Measurements from ENCODE around the gene NCBP1. TPM values are rescaled to one million over a fixed set of nuclear protein-coding genes. Genes with fewer than 3 reads are reported as not detected.

NCBP1 gene
- total and polyA plus RNA-seq, 2 donors = 10.3 to 47.2 TPM

- peak; percentile 4 for DNase-seq (ENCODE audit: extremely low spot score)
- WGBS = under 1% methylated on average over 43 of the region's 43 CpGs
- H3K4me1 ChIP-seq (ENCODE audit: insufficient read depth) = peaks cover 3% of the 10 kb centered on the region
These were observed 354 bp downstream of the NCBP1 start for GRCh38 chr9:97633859-97634490.

GRCh38 chr9:97635026-97635425, 1.4 kb downstream of the NCBP1 start:
- 77% methylated on average over 7 of the region's 7 CpGs for WGBS
- H3K4me1 ChIP-seq (ENCODE audit: insufficient read depth) = peaks cover 3% of the 10 kb centered on the region
- no peak overlapping the region for H3K4me3 ChIP-seq (ENCODE audit: low read depth, low read length)
- peaks cover 2% of the 10 kb centered on the region for H3K36me3 ChIP-seq (ENCODE audit: insufficient read depth)
- no peak for DNase-seq (ENCODE audit: extremely low spot score)
- H3K27ac ChIP-seq (ENCODE audit: low read depth) = no peak overlapping the region

More at GRCh38 chr9:97633859-97634490, 354 bp downstream of the NCBP1 start:
- Histone ChIP-seq H3K27ac (ENCODE audit: low read depth) (peak overlapping the region; percentile 91), H3K36me3 (ENCODE audit: insufficient read depth) (peaks cover 2% of the 10 kb centered on the region), H3K4me3 (ENCODE audit: low read depth, low read length) (peak overlapping the region; percentile 90)

- no peak overlapping the region for H3K27ac ChIP-seq (ENCODE audit: low read depth)
- DNase-seq (ENCODE audit: extremely low spot score) = no peak
- peaks cover 3% of the 10 kb centered on the region for H3K4me1 ChIP-seq (ENCODE audit: insufficient read depth)
- H3K36me3 ChIP-seq (ENCODE audit: insufficient read depth) = peaks cover 2% of the 10 kb centered on the region
- H3K4me3 ChIP-seq (ENCODE audit: low read depth, low read length) = no peak overlapping the region
- whole genome bisulfite sequencing = 68% methylated on average over 3 of the region's 3 CpGs
These were observed 3.3 kb downstream of the NCBP1 start for GRCh38 chr9:97636903-97637302.

- 75% methylated on average over 3 of the region's 3 CpGs for WGBS
- H3K4me1 ChIP-seq (ENCODE audit: insufficient read depth) = peaks cover 3% of the 10 kb centered on the region
- DNase-seq (ENCODE audit: extremely low spot score) = no peak
- no peak overlapping the region for H3K4me3 ChIP-seq (ENCODE audit: low read depth, low read length)
- no peak overlapping the region for H3K27ac ChIP-seq (ENCODE audit: low read depth)
- peaks cover 2% of the 10 kb centered on the region for H3K36me3 ChIP-seq (ENCODE audit: insufficient read depth)
These were observed 5.0 kb downstream of the NCBP1 start for GRCh38 chr9:97638666-97639065.

- no peak for DNase-seq (ENCODE audit: extremely low spot score)
- WGBS = 86% methylated on average over 2 of the region's 2 CpGs
These were observed 6.7 kb downstream of the NCBP1 start for GRCh38 chr9:97640325-97640724.

GRCh38 chr9:97645720-97646119, 12.1 kb downstream of the NCBP1 start:
- Histone ChIP-seq H3K4me3 (ENCODE audit: low read depth, low read length) (no peak overlapping the region), H3K36me3 (ENCODE audit: insufficient read depth) (peaks cover 3% of the 10 kb centered on the region), H3K4me1 (ENCODE audit: insufficient read depth) (no peaks in the 10 kb centered on the region), H3K27ac (ENCODE audit: low read depth) (no peak overlapping the region)
- DNase-seq (ENCODE audit: extremely low spot score) = no peak

More at GRCh38 chr9:97640325-97640724, 6.7 kb downstream of the NCBP1 start:
- Histone ChIP-seq H3K4me3 (ENCODE audit: low read depth, low read length) (no peak overlapping the region), H3K27ac (ENCODE audit: low read depth) (no peak overlapping the region), H3K36me3 (ENCODE audit: insufficient read depth) (peaks cover 2% of the 10 kb centered on the region), H3K4me1 (ENCODE audit: insufficient read depth) (peaks cover 3% of the 10 kb centered on the region)

- 95% methylated on average over 5 of the region's 5 CpGs for WGBS
- no peaks in the 10 kb centered on the region for H3K4me1 ChIP-seq (ENCODE audit: insufficient read depth)
- H3K36me3 ChIP-seq (ENCODE audit: insufficient read depth) = peaks cover 6% of the 10 kb centered on the region
- H3K27ac ChIP-seq (ENCODE audit: low read depth) = no peak overlapping the region
- DNase-seq (ENCODE audit: extremely low spot score) = no peak
- H3K4me3 ChIP-seq (ENCODE audit: low read depth, low read length) = no peak overlapping the region
These were observed 14.4 kb downstream of the NCBP1 start for GRCh38 chr9:97647996-97648395.

- DNase-seq (ENCODE audit: extremely low spot score) = no peak
- WGBS = 82% methylated on average over 3 of the region's 3 CpGs
- no peak overlapping the region for H3K27ac ChIP-seq (ENCODE audit: low read depth)
- H3K4me1 ChIP-seq (ENCODE audit: insufficient read depth) = no peaks in the 10 kb centered on the region
- H3K4me3 ChIP-seq (ENCODE audit: low read depth, low read length) = no peak overlapping the region
- peaks cover 9% of the 10 kb centered on the region for H3K36me3 ChIP-seq (ENCODE audit: insufficient read depth)
These were observed 18.0 kb downstream of the NCBP1 start for GRCh38 chr9:97651646-97652045.

GRCh38 chr9:97658707-97659106, 25.1 kb downstream of the NCBP1 start:
- 79% methylated on average over 1 of the region's 1 CpG for WGBS
- Histone ChIP-seq H3K4me3 (ENCODE audit: low read depth, low read length) (no peak overlapping the region), H3K4me1 (ENCODE audit: insufficient read depth) (no peaks in the 10 kb centered on the region), H3K27ac (ENCODE audit: low read depth) (no peak overlapping the region), H3K36me3 (ENCODE audit: insufficient read depth) (peaks cover 13% of the 10 kb centered on the region)
- DNase-seq (ENCODE audit: extremely low spot score) = no peak

- WGBS = 94% methylated on average over 3 of the region's 3 CpGs
- Histone ChIP-seq H3K27ac (ENCODE audit: low read depth) (no peak overlapping the region), H3K36me3 (ENCODE audit: insufficient read depth) (peaks cover 13% of the 10 kb centered on the region), H3K4me1 (ENCODE audit: insufficient read depth) (no peaks in the 10 kb centered on the region), H3K4me3 (ENCODE audit: low read depth, low read length) (no peak overlapping the region)
- DNase-seq (ENCODE audit: extremely low spot score) = no peak
These were observed 26.1 kb downstream of the NCBP1 start for GRCh38 chr9:97659771-97660170.

GRCh38 chr9:97660340-97660739, 26.7 kb downstream of the NCBP1 start:
- Histone ChIP-seq H3K36me3 (ENCODE audit: insufficient read depth) (peaks cover 13% of the 10 kb centered on the region), H3K27ac (ENCODE audit: low read depth) (no peak overlapping the region), H3K4me1 (ENCODE audit: insufficient read depth) (no peaks in the 10 kb centered on the region), H3K4me3 (ENCODE audit: low read depth, low read length) (no peak overlapping the region)
- no peak for DNase-seq (ENCODE audit: extremely low spot score)
- 77% methylated on average over 5 of the region's 5 CpGs for WGBS

- H3K27ac ChIP-seq (ENCODE audit: low read depth) = no peak overlapping the region
- H3K36me3 ChIP-seq (ENCODE audit: insufficient read depth) = peaks cover 14% of the 10 kb centered on the region
- WGBS = 83% methylated on average over 2 of the region's 2 CpGs
- H3K4me1 ChIP-seq (ENCODE audit: insufficient read depth) = no peaks in the 10 kb centered on the region
- H3K4me3 ChIP-seq (ENCODE audit: low read depth, low read length) = no peak overlapping the region
- DNase-seq (ENCODE audit: extremely low spot score) = no peak
These were observed 27.2 kb downstream of the NCBP1 start for GRCh38 chr9:97660847-97661246.

GRCh38 chr9:97665742-97666141, 32.1 kb downstream of the NCBP1 start:
- Histone ChIP-seq H3K4me3 (ENCODE audit: low read depth, low read length) (no peak overlapping the region), H3K36me3 (ENCODE audit: insufficient read depth) (peaks cover 18% of the 10 kb centered on the region), H3K4me1 (ENCODE audit: insufficient read depth) (no peaks in the 10 kb centered on the region), H3K27ac (ENCODE audit: low read depth) (no peak overlapping the region)
- no peak for DNase-seq (ENCODE audit: extremely low spot score)
- 92% methylated on average over 3 of the region's 3 CpGs for WGBS

GRCh38 chr9:97666907-97667686, 33.5 kb downstream of the NCBP1 start:
- 85% methylated on average over 5 of the region's 5 CpGs for WGBS
- H3K36me3 ChIP-seq (ENCODE audit: insufficient read depth) = peaks cover 17% of the 10 kb centered on the region
- no peak overlapping the region for H3K27ac ChIP-seq (ENCODE audit: low read depth)
- no peak overlapping the region for H3K4me3 ChIP-seq (ENCODE audit: low read depth, low read length)
- no peak for DNase-seq (ENCODE audit: extremely low spot score)
- no peaks in the 10 kb centered on the region for H3K4me1 ChIP-seq (ENCODE audit: insufficient read depth)

Data from urinary bladder (tissue), 4 donors.